Testis (tissue), 2 donors: ENCODE results near the gene CALD1.

Experiments used
- CTCF ChIP-seq, 3 experiments: fragments of 450-650 bp in 2 of 3; fragments of 200-600 bp in 1 of 3; sonication (generic) in 1 of 3; IDR thresholded peaks; one replicate each; pipeline ENCODE4 v1.5.1; 2016 to 2019; ENCODE audit warnings: antibody characterized with exemption in 3 of 3, mild to moderate bottlenecking in 2 of 3, moderate library complexity in 1 of 3
- POLR2A ChIP-seq: fragments of 450-650 bp; IDR thresholded peaks from one replicate; pipeline ENCODE4 v1.6.1; 2017; ENCODE audit warnings: antibody characterized with exemption, mild to moderate bottlenecking, moderate library complexity

GRCh38 chr7:134732728-134733127 is 46.7 kb upstream of the CALD1 start:
- no peak for TF ChIP-seq CTCF (IDR thresholded peaks at IDR 0.05)
- no peak for TF ChIP-seq POLR2A
